Lung (tissue), 12 donors: ENCODE results near the gene FAM222B. TPM values are rescaled to one million over a fixed set of nuclear protein-coding genes. Genes with fewer than 3 reads are reported as not detected.

Experiments
- ATAC-seq: fragments of 200-7000 bp; cut with Tn5 transposase; one replicate; pipeline ENCODE4 v1.9.1; 2020; ENCODE audit warnings: moderate number of reproducible peaks; ENCODE audit not compliant: insufficient read depth, low FRiP score
- DNase-seq, 3 donors: peaks; one replicate each; pipeline ENCODE4 v3.0.0-alpha.2; 2013 to 2017
- H3K27ac ChIP-seq, 2 donors: one replicate each; pipeline ENCODE4 v1.5.1; 2013; ENCODE audit warnings: mild to moderate bottlenecking in 2 of 2, moderate library complexity in 2 of 2, control low read depth in 1 of 2, inconsistent platforms in 1 of 2, low read depth in 1 of 2, low read length in 1 of 2
- H3K27me3 ChIP-seq, 3 donors: one replicate each; pipeline ENCODE4 v1.5.1; 2013; ENCODE audit warnings: low read length in 2 of 3; ENCODE audit not compliant: control insufficient read depth in 3 of 3, insufficient read depth in 3 of 3
- H3K36me3 ChIP-seq, 4 donors: one replicate each; pipeline ENCODE4 v1.5.1; 2013; ENCODE audit warnings: low read length in 4 of 4, mild to moderate bottlenecking in 1 of 4, moderate library complexity in 1 of 4; ENCODE audit not compliant: control insufficient read depth in 4 of 4, insufficient read depth in 4 of 4
- H3K4me1 ChIP-seq, 5 donors: one replicate each; pipeline ENCODE4 v1.5.1; 2013; ENCODE audit warnings: low read length in 5 of 5, mild to moderate bottlenecking in 2 of 5, moderate library complexity in 1 of 5; ENCODE audit not compliant: control insufficient read depth in 5 of 5, insufficient read depth in 5 of 5
- H3K4me3 ChIP-seq: one replicate; pipeline ENCODE4 v1.5.1; 2013; ENCODE audit warnings: mild to moderate bottlenecking, control low read depth, moderate library complexity
- H3K9ac ChIP-seq, 2 donors: one replicate each; pipeline ENCODE4 v1.5.1; 2013; ENCODE audit warnings: low read length in 2 of 2, control low read depth in 1 of 2; ENCODE audit not compliant: insufficient read depth in 1 of 2
- H3K9me3 ChIP-seq, 4 donors: one replicate each; pipeline ENCODE4 v1.5.1; 2013; ENCODE audit warnings: low read length in 3 of 4, mild to moderate bottlenecking in 1 of 4, moderate library complexity in 1 of 4; ENCODE audit not compliant: control insufficient read depth in 4 of 4, insufficient read depth in 3 of 4
- WGBS, 2 donors: extraction: QIAGEN DNeasy Blood & Tissue Kit; methylation state at CpG; one replicate each; pipeline ENCODE4 v1.1.7; 2013; 5-methylcytosine and 5-hydroxymethylcytosine counted together
- polyA plus RNA-seq, 2 donors: library from polyadenylated mRNA; stranded (reverse); fragments of 200-250 nt; gene quantifications; one replicate each; pipeline ENCODE4 v1.2.1, GENCODE V29; 2013
- total RNA-seq, 2 donors: library from RNA; depleted of rRNA in 1 of 2; stranded (reverse); fragments of >200 nt in 1 of 2; gene quantifications; one replicate each; pipeline ENCODE4 v1.2.1, GENCODE V29; 2014 to 2021
- TF ChIP-seq, protein P1 (sequence below): IDR thresholded peaks from 2 replicates; pipeline ENCODE4 v1.5.1; 2012; ENCODE audit warnings: mild to moderate bottlenecking; ENCODE audit errors: control extremely low read depth, extremely low read depth
- donor health status: control.
- donor health status: control.
- donor health status: Bipolar disorder and iron deficiency.
- donor health status: healthy.
- donor health status: DM: yes; HTN: yes; CAD: no.

FAM222B gene
- total and polyA plus RNA-seq, 4 donors, result 8.3 to 17.7 (median 9.2) TPM

DNA sequence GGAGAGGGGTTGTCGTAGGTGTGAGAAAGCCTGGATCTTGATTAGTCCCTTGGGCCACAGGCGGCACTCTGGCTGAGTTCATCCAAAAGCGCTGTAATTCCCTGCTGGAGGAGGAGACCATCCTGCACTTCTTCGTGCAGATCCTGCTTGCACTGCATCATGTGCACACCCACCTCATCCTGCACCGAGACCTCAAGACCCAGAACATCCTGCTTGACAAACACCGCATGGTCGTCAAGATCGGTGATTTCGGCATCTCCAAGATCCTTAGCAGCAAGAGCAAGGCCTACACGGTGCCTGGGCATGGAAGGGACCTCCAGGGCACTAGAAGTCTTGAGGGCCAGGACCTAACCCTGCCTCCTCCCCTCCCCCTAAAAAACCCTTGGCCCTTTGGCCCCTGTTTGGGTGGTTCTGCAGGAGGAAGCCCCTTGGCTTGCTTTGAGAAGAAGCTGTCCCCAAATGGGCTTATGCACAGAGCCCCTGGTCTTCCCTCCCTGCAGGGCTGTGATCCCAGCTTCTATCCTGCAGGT, 107.8 kb downstream of the FAM222B start:
- WGBS, 2 donors, result 91 to 92% methylated on average over 10 of the region's 10 CpGs
- Histone ChIP-seq H3K27me3 (no peaks in the 10 kb centered on the region), H3K27ac (no peak overlapping the region), H3K9ac (no peak overlapping the region), H3K4me3 (no peak overlapping the region), H3K9me3 (no peaks in the 10 kb centered on the region), H3K36me3 (peaks cover 0 to 7% (median 0%) of the 10 kb centered on the region in 4 donors), H3K4me1 (no peaks in the 10 kb centered on the region)
- no peak for ATAC-seq
- no peak for DNase-seq
- TF ChIP-seq, protein P1, sequence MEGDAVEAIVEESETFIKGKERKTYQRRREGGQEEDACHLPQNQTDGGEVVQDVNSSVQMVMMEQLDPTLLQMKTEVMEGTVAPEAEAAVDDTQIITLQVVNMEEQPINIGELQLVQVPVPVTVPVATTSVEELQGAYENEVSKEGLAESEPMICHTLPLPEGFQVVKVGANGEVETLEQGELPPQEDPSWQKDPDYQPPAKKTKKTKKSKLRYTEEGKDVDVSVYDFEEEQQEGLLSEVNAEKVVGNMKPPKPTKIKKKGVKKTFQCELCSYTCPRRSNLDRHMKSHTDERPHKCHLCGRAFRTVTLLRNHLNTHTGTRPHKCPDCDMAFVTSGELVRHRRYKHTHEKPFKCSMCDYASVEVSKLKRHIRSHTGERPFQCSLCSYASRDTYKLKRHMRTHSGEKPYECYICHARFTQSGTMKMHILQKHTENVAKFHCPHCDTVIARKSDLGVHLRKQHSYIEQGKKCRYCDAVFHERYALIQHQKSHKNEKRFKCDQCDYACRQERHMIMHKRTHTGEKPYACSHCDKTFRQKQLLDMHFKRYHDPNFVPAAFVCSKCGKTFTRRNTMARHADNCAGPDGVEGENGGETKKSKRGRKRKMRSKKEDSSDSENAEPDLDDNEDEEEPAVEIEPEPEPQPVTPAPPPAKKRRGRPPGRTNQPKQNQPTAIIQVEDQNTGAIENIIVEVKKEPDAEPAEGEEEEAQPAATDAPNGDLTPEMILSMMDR, result no peak

- H3K4me1 ChIP-seq, result peaks cover 0 to 5% (median 0%) of the 10 kb centered on the region in 5 donors
- TF ChIP-seq, protein P1, result no peak
- H3K9ac ChIP-seq, result no peak overlapping the region
- H3K27me3 ChIP-seq, result no peaks in the 10 kb centered on the region
- 95 to 96% methylated on average over 1 of the region's 1 CpG for WGBS, 2 donors
- H3K27ac ChIP-seq, result no peak overlapping the region
- ATAC-seq (no peak), DNase-seq (no peak)
- no peak overlapping the region for H3K4me3 ChIP-seq
- H3K9me3 ChIP-seq, result no peaks in the 10 kb centered on the region
- peaks cover 0 to 7% (median 0%) of the 10 kb centered on the region in 4 donors for H3K36me3 ChIP-seq
Observed at GRCh38 chr17:28733346-28733745, 109.2 kb downstream of the FAM222B start.

- peaks cover 0 to 7% (median 3%) of the 10 kb centered on the region in 4 donors for H3K36me3 ChIP-seq
- TF ChIP-seq, protein P1, result no peak
- H3K27me3 ChIP-seq, result no peaks in the 10 kb centered on the region
- DNase-seq, result no peak
- 91 to 92% methylated on average over 9 to 11 of the region's 11 CpGs for WGBS, 2 donors
- no peak overlapping the region for H3K27ac ChIP-seq
- no peak overlapping the region for H3K4me3 ChIP-seq
- H3K4me1 ChIP-seq, result peaks cover 0 to 28% (median 5%) of the 10 kb centered on the region in 5 donors
- H3K9me3 ChIP-seq, result no peaks in the 10 kb centered on the region
- no peak overlapping the region for H3K9ac ChIP-seq
- ATAC-seq, result no peak
Observed at GRCh38 chr17:28729950-28730330, 112.7 kb downstream of the FAM222B start.
